Glutamatergic neuron (in vitro differentiated cells): ENCODE measurements around the gene ANO3. TPM values are rescaled to one million over a fixed set of nuclear protein-coding genes. Genes with fewer than 3 reads are reported as not detected.
"Not testable (repeated sequence)": the region's sequence is repeated elsewhere in the genome, so short reads cannot be mapped to it uniquely, and the experiment has no call there.

Experiments
- DNase-seq: peaks from one replicate; pipeline ENCODE4 v3.0.0; 2022
- H3K27ac Mint-ChIP-seq: one replicate; pipeline ENCODE4 v1.8.0; 2020; ENCODE audit warnings: mild to moderate bottlenecking, mixed read lengths, inconsistent platforms; ENCODE audit not compliant: unreplicated experiment
- H3K27me3 Mint-ChIP-seq: one replicate; pipeline ENCODE4 v1.8.0; 2020; ENCODE audit warnings: mild to moderate bottlenecking, moderate library complexity, mixed read lengths, inconsistent platforms; ENCODE audit not compliant: unreplicated experiment
- H3K36me3 Mint-ChIP-seq: one replicate; pipeline ENCODE4 v1.8.0; 2020; ENCODE audit warnings: mild to moderate bottlenecking, mixed read lengths, inconsistent platforms; ENCODE audit not compliant: unreplicated experiment
- H3K4me1 Mint-ChIP-seq: one replicate; pipeline ENCODE4 v1.8.0; 2020; ENCODE audit warnings: mild to moderate bottlenecking, low read depth, mixed read lengths, inconsistent platforms; ENCODE audit not compliant: unreplicated experiment
- H3K4me3 Mint-ChIP-seq: one replicate; pipeline ENCODE4 v1.8.0; 2020; ENCODE audit warnings: mild to moderate bottlenecking, mixed read lengths, inconsistent platforms; ENCODE audit not compliant: unreplicated experiment
- H3K9me3 Mint-ChIP-seq: one replicate; pipeline ENCODE4 v1.8.0; 2020; ENCODE audit warnings: mild to moderate bottlenecking, moderate library complexity, mixed read lengths, inconsistent platforms; ENCODE audit not compliant: unreplicated experiment
- CTCF ChIP-seq: fragments of 200-600 bp; sonication (generic); IDR thresholded peaks from one replicate; pipeline ENCODE4 v1.5.0; 2021; ENCODE audit not compliant: partially characterized antibody, unreplicated experiment
- total RNA-seq: library from RNA; stranded (reverse); fragmentation: NEBNext Ultra II Directional; extraction: Animal tissue kit (Norgen Biotek cat#: 25700); gene quantifications from one replicate; pipeline ENCODE4 v1.2.1, GENCODE V29; 2021; ENCODE audit not compliant: unreplicated experiment

ANO3 gene
- total RNA-seq, 1 donor from 2014 or later, result 12.8 TPM

GRCh38 chr11:26587073-26587472 lies 255.1 kb downstream of the ANO3 start:
- Mint-ChIP-seq H3K4me1 (no peaks in the 10 kb centered on the region), H3K4me3 (no peak overlapping the region)

GRCh38 chr11:26593691-26594090 lies 261.8 kb downstream of the ANO3 start:
- Mint-ChIP-seq H3K27ac (peak overlapping the region; percentile 2), H3K4me1 (peaks cover 11% of the 10 kb centered on the region), H3K9me3 (no peaks in the 10 kb centered on the region), H3K36me3 (peaks cover 14% of the 10 kb centered on the region), H3K27me3 (peaks cover 3% of the 10 kb centered on the region), H3K4me3 (no peak overlapping the region)
- no peak for DNase-seq
- no peak for TF ChIP-seq CTCF

More at GRCh38 chr11:26587073-26587472, 255.1 kb downstream of the ANO3 start:
- DNase-seq, result no peak
- peaks cover 11% of the 10 kb centered on the region for H3K36me3 Mint-ChIP-seq
- TF ChIP-seq CTCF, result no peak
- H3K27me3 Mint-ChIP-seq, result peaks cover 5% of the 10 kb centered on the region
- H3K9me3 Mint-ChIP-seq, result no peaks in the 10 kb centered on the region
- H3K27ac Mint-ChIP-seq, result no peak overlapping the region

DNA sequence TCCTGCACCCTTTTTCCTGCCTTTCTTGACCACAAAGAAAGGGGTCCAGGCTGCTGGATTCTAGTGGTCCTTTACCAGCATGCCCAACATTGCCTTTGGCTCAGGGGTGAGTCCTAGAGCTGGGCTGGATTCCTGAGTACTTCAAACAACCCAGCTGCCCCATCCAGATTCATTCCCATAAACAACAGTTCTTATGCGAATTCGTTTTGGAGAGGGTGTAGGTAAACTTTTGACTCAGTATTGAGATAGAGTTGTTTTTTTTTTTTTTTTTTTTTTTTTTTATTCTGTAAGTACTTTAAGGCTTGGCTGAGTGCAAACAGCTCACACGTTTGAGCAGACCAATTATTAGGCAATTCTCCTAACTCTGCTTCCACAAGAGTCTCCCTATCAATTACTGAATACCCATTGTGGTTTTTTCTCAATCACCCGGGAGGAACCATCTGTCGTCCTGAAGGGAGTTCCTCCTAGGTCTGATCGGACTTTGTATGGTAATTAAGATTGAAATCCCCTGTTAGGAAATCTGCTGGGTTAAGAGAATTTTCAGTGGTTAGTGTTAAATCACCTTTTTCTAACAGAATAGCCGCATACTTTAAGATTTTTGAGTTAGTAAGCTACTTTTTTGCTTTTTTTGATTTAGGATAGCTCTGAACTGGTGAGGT lies 263.4 kb downstream of the ANO3 start:
- H3K4me3 Mint-ChIP-seq, DNase-seq, H3K27me3 Mint-ChIP-seq, H3K9me3 Mint-ChIP-seq: not testable (repeated sequence)
- Mint-ChIP-seq H3K4me1 (peaks cover 13% of the 10 kb centered on the region), H3K27ac (peak overlapping the region; percentile 2), H3K36me3 (peaks cover 14% of the 10 kb centered on the region)

- not testable (repeated sequence) for H3K9me3 Mint-ChIP-seq, DNase-seq, H3K27ac Mint-ChIP-seq, H3K36me3 Mint-ChIP-seq, H3K4me3 Mint-ChIP-seq, H3K27me3 Mint-ChIP-seq
- H3K4me1 Mint-ChIP-seq, result peaks cover 15% of the 10 kb centered on the region
These were observed 265.2 kb downstream of the ANO3 start for GRCh38 chr11:26597049-26597689.

GRCh38 chr11:26597899-26598298 lies 266.0 kb downstream of the ANO3 start:
- Mint-ChIP-seq H3K27me3 (no peaks in the 10 kb centered on the region), H3K4me1 (peaks cover 15% of the 10 kb centered on the region), H3K9me3 (no peaks in the 10 kb centered on the region), H3K27ac (no peak overlapping the region), H3K4me3 (no peak overlapping the region), H3K36me3 (peaks cover 3% of the 10 kb centered on the region)
- TF ChIP-seq CTCF, result no peak
- DNase-seq, result no peak

DNA sequence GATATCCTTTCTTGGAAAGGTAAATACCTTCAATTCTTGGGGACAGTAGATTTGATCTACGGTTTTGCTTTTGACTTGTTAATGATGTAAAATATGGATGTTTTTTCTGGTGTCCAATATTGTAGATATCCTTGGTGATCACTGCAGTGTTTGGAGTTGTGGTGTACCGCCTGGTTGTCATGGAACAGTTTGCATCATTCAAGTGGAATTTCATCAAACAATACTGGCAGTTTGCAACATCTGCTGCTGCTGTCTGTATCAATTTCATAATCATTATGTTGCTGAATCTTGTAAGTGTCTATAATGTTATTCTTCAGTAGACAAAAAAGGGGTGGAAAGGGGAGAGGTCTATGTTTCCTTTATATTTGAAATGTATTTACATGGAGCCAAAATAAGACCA lies 267.5 kb downstream of the ANO3 start:
- Mint-ChIP-seq H3K9me3 (no peaks in the 10 kb centered on the region), H3K27ac (no peak overlapping the region), H3K4me3 (no peak overlapping the region), H3K36me3 (peaks cover 5% of the 10 kb centered on the region), H3K4me1 (peaks cover 13% of the 10 kb centered on the region), H3K27me3 (no peaks in the 10 kb centered on the region)
- no peak for TF ChIP-seq CTCF
- DNase-seq, result no peak
